Activated naive CD4-positive, alpha-beta T cell treated with anti-CD3 and anti-CD28 coated beads for 36 hours (primary cell): Measurements from ENCODE around the gene IRAK2. TPM values are rescaled to one million over a fixed set of nuclear protein-coding genes. Genes with fewer than 3 reads are reported as not detected.
A peak's percentile ranks its signal among the peaks of the same experiment; 100 is the strongest.
"Not testable (repeated sequence)": the region's sequence is repeated elsewhere in the genome, so short reads cannot be mapped to it uniquely, and the experiment has no call there.

Experiments used
- CTCF ChIA-PET: fragments of 350-600 bp; sonication (Branson Sonifier 250); formaldehyde crosslinking; loops from one replicate; lab custom pipeline; 2021; ENCODE audit warnings: antibody characterized with exemption; lab: Charles Lee
- DNase-seq: peaks from one replicate; pipeline ENCODE4 v3.0.0-alpha.2; 2020
- H3K27ac Mint-ChIP-seq: one replicate; pipeline ENCODE4 v1.8.0; 2021; ENCODE audit warnings: mild to moderate bottlenecking, mixed read lengths
- H3K27me3 Mint-ChIP-seq: one replicate; pipeline ENCODE4 v1.8.0; 2021; ENCODE audit warnings: low read depth, mixed read lengths
- H3K36me3 Mint-ChIP-seq: one replicate; pipeline ENCODE4 v1.8.0; 2021; ENCODE audit warnings: low read depth, mixed read lengths
- H3K4me1 Mint-ChIP-seq: one replicate; pipeline ENCODE4 v1.8.0; 2021; ENCODE audit warnings: low read depth, mixed read lengths
- H3K4me3 Mint-ChIP-seq: one replicate; pipeline ENCODE4 v1.8.0; 2021; ENCODE audit warnings: mild to moderate bottlenecking, moderate library complexity, mixed read lengths
- H3K9me3 Mint-ChIP-seq: one replicate; pipeline ENCODE4 v1.8.0; 2021; ENCODE audit warnings: mixed read lengths
- intact Hi-C: fragments of 100-400 bp; cut with micrococcal nuclease; formaldehyde crosslinking; loops from one replicate; pipeline ENCODE4 v1.15.1; 2023
- total RNA-seq, 2 experiments: library from RNA; stranded (reverse); gene quantifications; one replicate each; pipeline ENCODE4 v1.2.3, GENCODE V29; 2021

The IRAK2 gene
- total RNA-seq, 2 experiments from 2014 or later = 6.4 to 6.9 TPM

DNA sequence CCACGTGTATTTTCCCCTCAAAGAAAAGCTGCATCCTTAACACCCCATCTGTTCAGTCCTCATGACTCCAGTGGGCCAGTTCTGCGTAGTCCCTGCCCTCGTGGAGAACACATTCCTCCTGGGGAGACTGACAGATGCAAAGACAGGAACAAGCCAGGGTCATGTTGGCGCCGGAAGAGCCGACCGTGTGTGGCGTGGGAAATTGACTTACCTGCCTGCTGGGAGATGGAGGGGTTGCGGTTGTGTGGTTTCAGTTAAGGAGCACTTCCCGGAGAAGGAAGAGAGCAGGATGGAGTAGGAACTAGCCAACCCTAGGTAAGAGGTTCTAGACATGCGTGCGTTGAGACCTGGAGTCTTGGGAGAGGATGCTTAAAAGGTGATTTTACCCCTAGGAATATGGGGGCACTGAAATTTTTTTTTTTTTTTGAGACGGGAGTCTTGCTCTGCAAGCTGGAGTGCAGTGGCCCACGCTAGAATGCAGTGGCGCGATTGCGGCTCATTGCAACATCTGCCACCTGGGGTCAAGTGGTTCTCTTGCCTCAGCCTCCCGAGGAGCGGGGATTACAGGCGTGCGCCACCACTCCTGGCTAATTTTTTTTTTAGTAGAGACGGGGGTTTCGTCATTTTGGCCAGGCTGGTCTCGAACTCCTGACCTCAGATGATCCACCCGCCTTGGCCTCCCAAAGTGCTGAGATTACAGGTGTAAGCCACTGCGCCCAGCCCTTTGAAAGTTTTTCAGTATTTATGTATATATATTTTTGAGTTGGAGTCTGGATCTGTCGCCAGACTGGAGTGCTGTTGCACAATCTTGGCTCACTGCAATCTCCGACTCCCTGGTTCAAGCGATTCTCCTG is 21.8 kb upstream of the IRAK2 start:
- intact Hi-C loops = loop anchor here (2.0 to 5.0 kb wide), 3 partner anchors 22 to 251 kb away; partner anchors contain the start of genes IRAK2 and JAGN1
- H3K27ac Mint-ChIP-seq = peak overlapping the region; percentile 87
- DNase-seq = peak; percentile 48
- H3K36me3 Mint-ChIP-seq = peaks cover 24% of the 10 kb centered on the region
- CTCF ChIA-PET = interaction anchor here (0.5 to 1.2 kb wide), 3 partner anchors 30 to 120 kb away, joined by 3 to 6 read pairs (median 3); no protein-coding TSS in a partner anchor
- H3K4me3 Mint-ChIP-seq = peak overlapping the region; percentile 84
- H3K27me3 Mint-ChIP-seq = no peaks in the 10 kb centered on the region
- H3K9me3 Mint-ChIP-seq = no peaks in the 10 kb centered on the region
- peaks cover 32% of the 10 kb centered on the region for H3K4me1 Mint-ChIP-seq

DNA sequence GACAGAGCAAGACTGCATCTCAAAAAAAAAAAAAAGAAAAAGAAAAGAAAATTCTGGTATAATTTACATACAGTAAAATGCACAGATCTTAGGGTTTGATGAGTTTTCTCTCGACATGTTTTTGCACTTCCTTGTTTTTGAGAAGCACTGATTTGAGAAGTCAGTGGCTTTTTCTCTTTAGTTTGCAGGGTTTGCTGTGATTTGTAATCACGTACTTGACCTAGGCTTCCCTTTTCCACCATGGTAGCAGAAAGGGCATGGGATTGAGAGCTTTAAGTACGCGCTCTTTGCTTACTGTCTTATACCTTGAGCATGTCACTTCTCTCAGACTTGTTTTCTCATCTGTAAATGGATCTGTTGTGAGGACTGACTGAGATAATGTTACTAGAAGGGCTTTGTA is 19.0 kb upstream of the IRAK2 start:
- H3K27me3 Mint-ChIP-seq = no peaks in the 10 kb centered on the region
- peaks cover 39% of the 10 kb centered on the region for H3K36me3 Mint-ChIP-seq
- peaks cover 34% of the 10 kb centered on the region for H3K4me1 Mint-ChIP-seq
- no peak for DNase-seq
- no peaks in the 10 kb centered on the region for H3K9me3 Mint-ChIP-seq
- H3K27ac Mint-ChIP-seq = peak overlapping the region; percentile 26
- intact Hi-C loops = no loop called here
- peak overlapping the region; percentile 59 for H3K4me3 Mint-ChIP-seq
- CTCF ChIA-PET = interaction anchor here (0.5 kb wide), 1 partner anchor 20 kb away, joined by 3 read pairs; no protein-coding TSS in a partner anchor

DNA sequence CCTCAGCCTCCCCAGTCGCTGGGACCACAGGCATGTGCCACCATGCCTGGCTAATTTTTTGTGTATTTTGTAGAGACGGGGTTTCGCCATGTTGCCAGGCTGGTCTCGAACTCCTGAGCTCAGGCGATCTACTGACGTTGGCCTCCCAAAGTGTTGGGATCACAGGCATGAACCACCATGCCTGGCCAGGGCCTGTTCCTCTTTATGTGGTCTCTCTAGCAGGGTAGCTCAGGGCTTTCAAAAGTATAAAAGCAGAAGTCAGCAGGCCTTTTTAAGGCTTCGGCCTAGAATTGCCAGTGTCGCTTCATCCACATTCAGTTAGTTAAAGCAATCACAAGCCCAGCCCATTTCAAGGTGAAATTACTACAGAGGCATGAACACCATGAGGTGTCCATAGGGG is 15.5 kb upstream of the IRAK2 start:
- CTCF ChIA-PET = no interaction called here
- Mint-ChIP-seq H3K4me3 (no peak overlapping the region), H3K4me1 (peaks cover 21% of the 10 kb centered on the region), H3K27me3 (no peaks in the 10 kb centered on the region), H3K36me3 (peaks cover 44% of the 10 kb centered on the region), H3K27ac (no peak overlapping the region), H3K9me3 (no peaks in the 10 kb centered on the region)
- DNase-seq = no peak
- intact Hi-C loops = no loop called here

DNA sequence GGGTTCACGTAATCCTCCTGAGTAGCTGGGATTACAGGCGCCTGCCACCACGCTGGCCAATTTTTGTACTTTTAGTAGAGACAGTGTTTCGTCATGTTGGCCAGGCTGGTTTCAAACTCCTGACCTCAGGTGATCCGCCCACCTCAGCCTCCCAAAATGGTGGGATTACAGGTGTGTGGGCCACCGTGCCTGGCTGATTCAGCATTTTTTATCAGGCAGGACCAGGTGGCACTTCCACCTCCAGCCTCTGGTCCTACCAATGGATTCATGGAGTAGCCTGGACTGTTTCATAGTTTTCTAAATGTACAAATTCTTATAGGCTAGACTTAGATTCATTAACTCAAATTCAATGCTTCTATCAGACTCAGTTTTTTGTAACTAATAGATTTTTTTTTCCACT is 13.7 kb upstream of the IRAK2 start:
- H3K27me3 Mint-ChIP-seq = no peaks in the 10 kb centered on the region
- H3K36me3 Mint-ChIP-seq = peaks cover 40% of the 10 kb centered on the region
- H3K4me3 Mint-ChIP-seq = no peak overlapping the region
- no peak for DNase-seq
- H3K9me3 Mint-ChIP-seq = no peaks in the 10 kb centered on the region
- CTCF ChIA-PET = interaction anchor here (0.7 to 0.9 kb wide), 2 partner anchors 88 to 315 kb away, joined by 3 read pairs; no protein-coding TSS in a partner anchor
- H3K4me1 Mint-ChIP-seq = peaks cover 10% of the 10 kb centered on the region
- intact Hi-C loops = no loop called here
- no peak overlapping the region for H3K27ac Mint-ChIP-seq

DNA sequence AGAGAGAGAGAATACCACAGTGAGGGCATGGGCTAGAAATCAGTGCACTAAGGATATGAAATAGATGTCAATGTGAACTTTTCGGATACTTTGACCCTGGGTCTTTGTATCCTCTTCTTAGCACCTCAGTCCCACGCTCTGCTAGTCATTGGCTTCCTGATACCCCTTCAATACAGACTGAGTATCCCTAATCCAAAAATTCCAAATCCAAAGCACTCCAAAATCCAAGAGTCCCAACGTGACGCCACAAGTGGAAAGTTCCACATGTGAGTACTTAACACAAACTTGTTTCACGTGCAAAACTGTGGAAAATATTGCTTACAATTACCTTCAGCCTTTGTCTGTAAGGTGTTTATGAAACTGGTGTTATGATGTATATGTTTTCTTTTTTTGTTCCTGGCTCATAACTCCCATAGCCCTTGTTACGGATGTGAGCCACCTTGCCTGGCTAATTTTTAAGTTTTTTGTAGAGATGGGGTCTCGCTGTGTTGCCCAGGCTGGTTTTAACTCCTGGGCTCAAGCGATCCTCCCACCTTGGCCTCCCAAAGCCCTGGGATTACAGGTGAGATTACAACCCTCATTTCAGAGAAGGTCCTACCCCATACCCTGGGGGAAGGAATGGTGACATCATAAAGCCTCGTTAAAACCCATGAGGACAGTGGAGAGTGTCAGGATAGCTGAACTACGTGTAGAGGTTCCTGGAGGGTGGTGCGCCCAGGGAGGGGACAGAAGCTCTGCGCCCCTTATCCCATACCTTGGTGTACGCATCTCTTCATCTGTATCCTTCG is 10.2 kb upstream of the IRAK2 start:
- Mint-ChIP-seq H3K27me3 (no peaks in the 10 kb centered on the region), H3K4me3 (no peak overlapping the region), H3K9me3 (no peaks in the 10 kb centered on the region), H3K27ac (peak overlapping the region; percentile 61), H3K4me1 (peaks cover 2% of the 10 kb centered on the region), H3K36me3 (peaks cover 27% of the 10 kb centered on the region)
- intact Hi-C loops = no loop called here
- no peak for DNase-seq
- CTCF ChIA-PET = interaction anchor here (0.7 kb wide), 1 partner anchor 221 kb away, joined by 4 read pairs; no protein-coding TSS in a partner anchor

DNA sequence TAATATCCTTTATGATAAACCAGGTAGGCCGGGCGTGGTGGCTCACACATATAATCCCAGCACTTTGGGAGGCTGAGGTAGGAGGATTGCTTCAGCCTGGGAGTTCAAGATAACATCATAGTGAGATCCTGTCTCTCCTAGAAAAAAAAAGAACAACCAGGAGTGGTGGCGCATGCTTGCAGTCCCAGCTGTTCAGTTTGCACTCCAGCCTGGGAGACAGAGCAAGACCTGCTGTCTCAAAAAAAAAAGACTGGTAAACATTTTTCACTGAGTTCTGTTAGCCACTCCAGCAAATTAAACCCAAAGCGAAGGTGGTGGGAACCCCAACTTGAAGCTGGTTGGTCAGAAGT is 9.6 kb upstream of the IRAK2 start:
- no peaks in the 10 kb centered on the region for H3K27me3 Mint-ChIP-seq
- H3K4me1 Mint-ChIP-seq = no peaks in the 10 kb centered on the region
- intact Hi-C loops = no loop called here
- peaks cover 22% of the 10 kb centered on the region for H3K36me3 Mint-ChIP-seq
- no peaks in the 10 kb centered on the region for H3K9me3 Mint-ChIP-seq
- CTCF ChIA-PET = interaction anchor here (0.7 kb wide), 1 partner anchor 222 kb away, joined by 4 read pairs; no protein-coding TSS in a partner anchor
- no peak overlapping the region for H3K4me3 Mint-ChIP-seq
- no peak for DNase-seq
- peak overlapping the region; percentile 61 for H3K27ac Mint-ChIP-seq

DNA sequence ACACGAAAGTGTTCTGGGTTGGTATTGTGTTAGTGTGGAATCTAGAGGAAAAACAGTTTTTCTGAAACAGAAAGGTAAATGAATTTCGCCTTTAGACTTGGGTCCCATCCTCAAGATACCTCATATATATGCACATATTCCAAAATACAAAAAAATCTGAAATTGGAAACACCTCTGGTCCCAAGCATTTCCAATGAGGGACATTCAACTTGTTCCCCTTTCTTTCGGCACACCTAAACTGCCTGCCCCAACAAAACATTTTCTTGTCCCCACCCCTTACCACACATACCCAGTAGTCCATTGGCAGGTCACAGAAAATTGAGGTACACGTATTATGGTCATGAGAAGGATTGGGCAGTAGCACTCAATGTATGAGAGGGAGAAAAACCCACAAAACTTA is 9.1 kb upstream of the IRAK2 start:
- no peak overlapping the region for H3K4me3 Mint-ChIP-seq
- H3K4me1 Mint-ChIP-seq = no peaks in the 10 kb centered on the region
- CTCF ChIA-PET = interaction anchor here (0.7 kb wide), 1 partner anchor 222 kb away, joined by 4 read pairs; no protein-coding TSS in a partner anchor
- H3K27me3 Mint-ChIP-seq = no peaks in the 10 kb centered on the region
- H3K9me3 Mint-ChIP-seq = no peaks in the 10 kb centered on the region
- H3K36me3 Mint-ChIP-seq = peaks cover 17% of the 10 kb centered on the region
- no peak for DNase-seq
- H3K27ac Mint-ChIP-seq = no peak overlapping the region
- intact Hi-C loops = no loop called here

DNA sequence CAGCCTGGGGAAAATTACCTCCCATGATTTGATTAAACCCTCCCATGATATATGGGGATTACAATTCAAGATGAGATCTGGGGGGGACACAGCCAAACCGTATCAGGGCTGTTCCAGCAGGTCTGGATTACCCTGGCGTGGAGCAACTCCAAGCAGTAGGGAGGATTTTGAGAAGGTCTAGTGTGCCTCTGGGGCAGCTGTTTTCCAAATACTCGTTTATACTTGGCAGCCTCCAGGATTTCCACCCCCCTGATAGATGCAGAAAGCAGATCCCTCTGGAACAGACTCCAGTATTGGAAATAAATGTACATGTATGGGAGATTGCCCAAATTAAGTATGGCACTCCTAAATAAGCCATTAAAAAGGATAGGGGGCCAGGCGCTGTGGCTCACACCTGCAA is 7.7 kb upstream of the IRAK2 start:
- CTCF ChIA-PET = no interaction called here
- intact Hi-C loops = no loop called here
- Mint-ChIP-seq H3K9me3 (no peaks in the 10 kb centered on the region), H3K36me3 (peaks cover 6% of the 10 kb centered on the region), H3K27ac (no peak overlapping the region), H3K4me3 (no peak overlapping the region), H3K27me3 (no peaks in the 10 kb centered on the region), H3K4me1 (no peaks in the 10 kb centered on the region)
- DNase-seq = no peak

DNA sequence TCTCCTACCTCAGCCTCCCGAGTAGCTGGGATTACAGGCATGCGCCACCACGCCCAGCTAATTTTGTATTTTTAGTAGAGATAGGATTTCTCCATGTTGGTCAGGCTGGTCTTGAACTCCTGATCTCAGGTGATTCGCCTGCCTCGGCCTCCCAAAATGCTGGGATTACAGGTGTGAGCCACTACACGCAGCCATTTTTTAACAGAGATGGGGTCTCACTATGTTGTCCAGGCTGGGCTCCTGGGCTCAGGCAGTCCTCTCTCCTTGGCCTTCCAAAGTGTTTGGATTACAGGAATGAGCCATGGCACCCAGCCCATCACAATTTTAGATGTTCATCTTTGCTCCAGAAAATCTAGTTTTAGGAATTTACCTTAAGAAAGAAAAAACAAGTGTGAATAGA is 6.2 kb upstream of the IRAK2 start:
- H3K27ac Mint-ChIP-seq, CTCF ChIA-PET, H3K27me3 Mint-ChIP-seq, H3K9me3 Mint-ChIP-seq, H3K4me3 Mint-ChIP-seq, intact Hi-C loops, DNase-seq, H3K36me3 Mint-ChIP-seq, H3K4me1 Mint-ChIP-seq: not testable (repeated sequence)

DNA sequence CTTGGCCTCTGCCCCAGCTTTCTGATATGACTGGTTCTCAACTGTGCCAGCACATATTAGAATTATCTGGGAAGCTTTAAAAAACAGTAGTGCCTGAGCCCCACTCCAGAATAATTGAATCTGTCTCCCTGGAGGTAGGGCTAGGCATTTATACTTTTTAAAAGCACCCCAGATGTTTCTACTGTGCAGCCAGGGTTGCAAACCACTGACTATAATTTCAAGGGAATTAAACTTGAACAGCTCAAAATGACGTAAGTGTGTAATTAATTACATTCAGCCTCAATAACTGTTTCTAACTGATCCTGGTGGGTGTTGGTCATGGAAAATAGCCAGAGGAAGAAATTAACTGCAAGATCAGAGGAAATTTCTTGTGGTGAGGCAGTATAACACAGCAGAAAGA is 4.4 kb upstream of the IRAK2 start:
- no peak overlapping the region for H3K27ac Mint-ChIP-seq
- peaks cover 3% of the 10 kb centered on the region for H3K36me3 Mint-ChIP-seq
- H3K4me3 Mint-ChIP-seq = no peak overlapping the region
- H3K9me3 Mint-ChIP-seq = no peaks in the 10 kb centered on the region
- intact Hi-C loops = no loop called here
- CTCF ChIA-PET = interaction anchor here (0.9 to 1.2 kb wide), 3 partner anchors 26 to 43 kb away, joined by 3 read pairs; no protein-coding TSS in a partner anchor
- H3K4me1 Mint-ChIP-seq = peaks cover 7% of the 10 kb centered on the region
- H3K27me3 Mint-ChIP-seq = no peaks in the 10 kb centered on the region
- DNase-seq = no peak

DNA sequence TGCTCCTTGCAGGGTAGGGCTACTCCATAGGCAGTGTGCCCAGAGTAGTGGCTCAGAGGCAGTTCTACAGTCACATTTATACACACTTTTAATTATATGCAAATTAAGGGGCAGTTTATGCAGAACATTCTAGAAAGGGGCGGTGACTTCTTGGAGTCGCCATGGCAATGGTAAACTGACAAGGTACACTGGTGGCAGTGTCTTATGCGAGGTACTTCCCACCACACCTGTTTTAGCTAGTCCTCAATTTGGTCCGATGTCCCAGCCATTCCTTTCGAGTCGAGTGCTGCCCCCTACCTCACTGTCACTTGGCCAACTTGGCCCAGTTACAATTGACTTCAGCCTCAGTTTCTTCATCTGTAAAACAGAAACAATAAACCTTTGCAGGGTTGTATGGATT is 3.8 kb upstream of the IRAK2 start:
- Mint-ChIP-seq H3K27ac (no peak overlapping the region), H3K4me1 (peaks cover 7% of the 10 kb centered on the region), H3K9me3 (no peaks in the 10 kb centered on the region), H3K4me3 (no peak overlapping the region), H3K27me3 (no peaks in the 10 kb centered on the region), H3K36me3 (no peaks in the 10 kb centered on the region)
- DNase-seq = no peak
- CTCF ChIA-PET = interaction anchor here (0.9 to 1.2 kb wide), 2 partner anchors 26 to 42 kb away, joined by 3 read pairs; no protein-coding TSS in a partner anchor
- intact Hi-C loops = no loop called here

DNA sequence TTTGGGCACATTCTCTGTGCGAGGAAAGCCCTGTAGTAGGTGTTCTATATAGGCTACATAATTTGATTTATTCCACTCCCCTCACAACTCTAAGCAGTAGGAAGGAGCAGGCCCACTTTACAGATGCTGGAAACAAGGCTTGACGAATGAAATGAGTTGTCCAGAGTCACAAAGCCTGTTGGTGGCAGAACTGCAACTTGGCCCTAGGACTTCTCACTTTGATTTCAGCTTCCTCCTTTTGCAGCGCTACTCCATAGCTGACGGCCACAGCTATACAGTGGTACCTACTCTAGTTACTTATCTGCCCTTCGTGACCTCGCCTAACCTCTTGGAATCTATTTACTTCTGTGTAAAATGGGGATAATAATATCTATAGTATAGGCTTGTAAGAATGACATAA is 2.5 kb upstream of the IRAK2 start:
- Mint-ChIP-seq H3K9me3 (no peaks in the 10 kb centered on the region), H3K4me1 (peaks cover 16% of the 10 kb centered on the region), H3K27me3 (no peaks in the 10 kb centered on the region), H3K27ac (no peak overlapping the region), H3K4me3 (no peak overlapping the region), H3K36me3 (no peaks in the 10 kb centered on the region)
- CTCF ChIA-PET = interaction anchor here (0.6 kb wide), 1 partner anchor 230 kb away, joined by 4 read pairs; no protein-coding TSS in a partner anchor
- intact Hi-C loops = no loop called here
- no peak for DNase-seq
